ENCODE results near the gene RPS6KC1. TPM values are rescaled to one million over a fixed set of nuclear protein-coding genes. Genes with fewer than 3 reads are reported as not detected.

The RPS6KC1 gene
- polyA plus RNA-seq, 1 donor (not counting 4 experiments of a cell fraction or from before 2014, with no cell fraction given) = 13.0 TPM

DNA sequence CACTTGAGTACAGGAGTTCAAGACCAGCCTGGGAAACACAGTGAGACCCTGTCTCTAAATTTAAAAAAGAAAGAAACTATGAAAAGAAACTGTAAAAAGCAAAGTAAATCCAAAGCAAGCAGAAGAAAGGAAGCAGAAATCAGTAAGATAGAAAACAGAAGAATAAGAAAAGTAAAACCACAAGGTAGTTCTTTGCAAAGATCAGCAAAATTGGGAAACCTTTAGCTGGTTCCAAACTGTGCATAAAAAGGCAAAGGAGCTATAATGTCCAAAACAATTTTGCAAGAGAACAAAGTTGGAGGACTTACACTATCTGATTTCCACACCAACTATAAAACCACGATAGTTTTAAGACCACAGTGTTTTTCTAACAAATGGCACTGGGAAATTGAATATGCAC, 218.8 kb downstream of the RPS6KC1 start:
- Histone ChIP-seq H3K9ac (ENCODE audit: control insufficient read depth, extremely low read depth, insufficient read depth, low read length) (no peak overlapping the region), H3K36me3 (ENCODE audit: control insufficient read depth in 2 of 2, extremely low read depth in 1 of 2, insufficient read depth in 2 of 2, low read length in 2 of 2) (no peaks in the 10 kb centered on the region), H3K27me3 (ENCODE audit: control insufficient read depth, extremely low read depth, insufficient read depth, low read length) (no peaks in the 10 kb centered on the region), H3K9me1 (ENCODE audit: control insufficient read depth, extremely low read depth, insufficient read depth, low read length) (no peaks in the 10 kb centered on the region), H4K20me1 (ENCODE audit: control insufficient read depth, extremely low read depth, insufficient read depth, low read length) (no peaks in the 10 kb centered on the region), H3K79me2 (ENCODE audit: control insufficient read depth, insufficient read depth, low read length) (no peaks in the 10 kb centered on the region), H3K9me3 (ENCODE audit: control insufficient read depth, low read depth, low read length) (no peaks in the 10 kb centered on the region), H3K4me3 (ENCODE audit: control insufficient read depth in 2 of 3, extremely low read depth in 1 of 3, insufficient read depth in 2 of 3, low read depth in 1 of 3, low read length in 3 of 3) (no peak overlapping the region), H2AFZ (ENCODE audit: control insufficient read depth, low read length) (no peak overlapping the region), H3K4me1 (ENCODE audit: control insufficient read depth, extremely low read depth, insufficient read depth, low read length) (no peaks in the 10 kb centered on the region), H3K27ac (ENCODE audit: control insufficient read depth, insufficient read depth, low read length) (no peak overlapping the region), H3K4me2 (ENCODE audit: control insufficient read depth, extremely low read depth, insufficient read depth, low read depth, low read length) (no peak overlapping the region)
- TF ChIP-seq EZH2 (IDR thresholded peaks at IDR 0.05; ENCODE audit: low read length) = no peak
- TF ChIP-seq, protein P1, sequence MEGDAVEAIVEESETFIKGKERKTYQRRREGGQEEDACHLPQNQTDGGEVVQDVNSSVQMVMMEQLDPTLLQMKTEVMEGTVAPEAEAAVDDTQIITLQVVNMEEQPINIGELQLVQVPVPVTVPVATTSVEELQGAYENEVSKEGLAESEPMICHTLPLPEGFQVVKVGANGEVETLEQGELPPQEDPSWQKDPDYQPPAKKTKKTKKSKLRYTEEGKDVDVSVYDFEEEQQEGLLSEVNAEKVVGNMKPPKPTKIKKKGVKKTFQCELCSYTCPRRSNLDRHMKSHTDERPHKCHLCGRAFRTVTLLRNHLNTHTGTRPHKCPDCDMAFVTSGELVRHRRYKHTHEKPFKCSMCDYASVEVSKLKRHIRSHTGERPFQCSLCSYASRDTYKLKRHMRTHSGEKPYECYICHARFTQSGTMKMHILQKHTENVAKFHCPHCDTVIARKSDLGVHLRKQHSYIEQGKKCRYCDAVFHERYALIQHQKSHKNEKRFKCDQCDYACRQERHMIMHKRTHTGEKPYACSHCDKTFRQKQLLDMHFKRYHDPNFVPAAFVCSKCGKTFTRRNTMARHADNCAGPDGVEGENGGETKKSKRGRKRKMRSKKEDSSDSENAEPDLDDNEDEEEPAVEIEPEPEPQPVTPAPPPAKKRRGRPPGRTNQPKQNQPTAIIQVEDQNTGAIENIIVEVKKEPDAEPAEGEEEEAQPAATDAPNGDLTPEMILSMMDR (optimal IDR thresholded peaks at IDR 0.05 in 1 of 3, IDR thresholded peaks at IDR 0.05 in 1 of 3, conservative IDR thresholded peaks at IDR 0.05 in 1 of 3; ENCODE audit: extremely low read depth in 1 of 3, insufficient read depth in 2 of 3, low read length in 3 of 3) = no peak
- DNase-seq (ENCODE audit: low read depth, low spot score) = no peak
- dilution Hi-C loops (cut with MboI; ENCODE audit: extremely low pct_ligation_motif_present, low sequenced_read_pairs) = no loop called here
- no peak for FAIRE-seq

- Histone ChIP-seq H3K4me3 (ENCODE audit: control insufficient read depth in 2 of 3, extremely low read depth in 1 of 3, insufficient read depth in 2 of 3, low read depth in 1 of 3, low read length in 3 of 3) (no peak overlapping the region), H3K4me2 (ENCODE audit: control insufficient read depth, extremely low read depth, insufficient read depth, low read depth, low read length) (no peak overlapping the region), H3K9me1 (ENCODE audit: control insufficient read depth, extremely low read depth, insufficient read depth, low read length) (no peaks in the 10 kb centered on the region), H3K9ac (ENCODE audit: control insufficient read depth, extremely low read depth, insufficient read depth, low read length) (no peak overlapping the region), H3K27me3 (ENCODE audit: control insufficient read depth, extremely low read depth, insufficient read depth, low read length) (no peaks in the 10 kb centered on the region), H3K4me1 (ENCODE audit: control insufficient read depth, extremely low read depth, insufficient read depth, low read length) (no peaks in the 10 kb centered on the region), H3K9me3 (ENCODE audit: control insufficient read depth, low read depth, low read length) (no peaks in the 10 kb centered on the region), H3K79me2 (ENCODE audit: control insufficient read depth, insufficient read depth, low read length) (no peaks in the 10 kb centered on the region), H4K20me1 (ENCODE audit: control insufficient read depth, extremely low read depth, insufficient read depth, low read length) (no peaks in the 10 kb centered on the region), H3K27ac (ENCODE audit: control insufficient read depth, insufficient read depth, low read length) (no peak overlapping the region), H2AFZ (ENCODE audit: control insufficient read depth, low read length) (no peak overlapping the region), H3K36me3 (ENCODE audit: control insufficient read depth in 2 of 2, extremely low read depth in 1 of 2, insufficient read depth in 2 of 2, low read length in 2 of 2) (no peaks in the 10 kb centered on the region)
- dilution Hi-C loops (cut with MboI; ENCODE audit: extremely low pct_ligation_motif_present, low sequenced_read_pairs) = no loop called here
- no peak for DNase-seq (ENCODE audit: low read depth, low spot score)
- no peak for TF ChIP-seq EZH2 (IDR thresholded peaks at IDR 0.05; ENCODE audit: low read length)
- FAIRE-seq = no peak
These were observed 222.5 kb downstream of the RPS6KC1 start for GRCh38 chr1:213273546-213273945.

- Histone ChIP-seq H4K20me1 (ENCODE audit: control insufficient read depth, extremely low read depth, insufficient read depth, low read length) (no peaks in the 10 kb centered on the region), H3K9me3 (ENCODE audit: control insufficient read depth, low read depth, low read length) (no peaks in the 10 kb centered on the region), H3K79me2 (ENCODE audit: control insufficient read depth, insufficient read depth, low read length) (no peaks in the 10 kb centered on the region), H3K27me3 (ENCODE audit: control insufficient read depth, extremely low read depth, insufficient read depth, low read length) (no peaks in the 10 kb centered on the region), H3K9me1 (ENCODE audit: control insufficient read depth, extremely low read depth, insufficient read depth, low read length) (no peaks in the 10 kb centered on the region), H2AFZ (ENCODE audit: control insufficient read depth, low read length) (no peak overlapping the region), H3K4me3 (ENCODE audit: control insufficient read depth in 2 of 3, extremely low read depth in 1 of 3, insufficient read depth in 2 of 3, low read depth in 1 of 3, low read length in 3 of 3) (no peak overlapping the region), H3K4me1 (ENCODE audit: control insufficient read depth, extremely low read depth, insufficient read depth, low read length) (no peaks in the 10 kb centered on the region), H3K36me3 (ENCODE audit: control insufficient read depth in 2 of 2, extremely low read depth in 1 of 2, insufficient read depth in 2 of 2, low read length in 2 of 2) (no peaks in the 10 kb centered on the region), H3K27ac (ENCODE audit: control insufficient read depth, insufficient read depth, low read length) (no peak overlapping the region), H3K9ac (ENCODE audit: control insufficient read depth, extremely low read depth, insufficient read depth, low read length) (no peak overlapping the region), H3K4me2 (ENCODE audit: control insufficient read depth, extremely low read depth, insufficient read depth, low read depth, low read length) (no peak overlapping the region)
- FAIRE-seq (no peak), DNase-seq (ENCODE audit: low read depth, low spot score) (no peak)
- dilution Hi-C loops (cut with MboI; ENCODE audit: extremely low pct_ligation_motif_present, low sequenced_read_pairs) = no loop called here
- no peak for TF ChIP-seq EZH2 (IDR thresholded peaks at IDR 0.05; ENCODE audit: low read length)
- TF ChIP-seq, protein P1 (optimal IDR thresholded peaks at IDR 0.05 in 1 of 3, IDR thresholded peaks at IDR 0.05 in 1 of 3, conservative IDR thresholded peaks at IDR 0.05 in 1 of 3; ENCODE audit: extremely low read depth in 1 of 3, insufficient read depth in 2 of 3, low read length in 3 of 3) = no peak
These were observed 223.1 kb downstream of the RPS6KC1 start for GRCh38 chr1:213274140-213274539.

All from keratinocyte (primary cell).